Activated naive CD4-positive, alpha-beta T cell treated with anti-CD3 and anti-CD28 coated beads, Interleukin-2, amount 50 U/mL, for 24 hours (primary cell): ENCODE data around the gene MTF1.
"Not testable (repeated sequence)": the region's sequence is repeated elsewhere in the genome, so short reads cannot be mapped to it uniquely, and the experiment has no call there.

Experiments used
- H3K27ac Mint-ChIP-seq: one replicate; pipeline ENCODE4 v1.8.0; 2021; ENCODE audit warnings: mild to moderate bottlenecking, mixed read lengths
- H3K27me3 Mint-ChIP-seq: one replicate; pipeline ENCODE4 v1.8.0; 2021; ENCODE audit warnings: mixed read lengths
- H3K36me3 Mint-ChIP-seq: one replicate; pipeline ENCODE4 v1.8.0; 2021; ENCODE audit warnings: mixed read lengths
- H3K4me1 Mint-ChIP-seq: one replicate; pipeline ENCODE4 v1.8.0; 2021; ENCODE audit warnings: mixed read lengths
- H3K4me3 Mint-ChIP-seq: one replicate; pipeline ENCODE4 v1.8.0; 2021; ENCODE audit warnings: mild to moderate bottlenecking, mixed read lengths
- H3K9me3 Mint-ChIP-seq: one replicate; pipeline ENCODE4 v1.8.0; 2021; ENCODE audit warnings: mixed read lengths

Gene MTF1

GRCh38 chr1:37859507-37860345 is at the start of gene MTF1:
Gene MTF1 (minus strand): TSS chr1:37859592. CDS start chr1:37857658, 1,934 bp downstream.
- H3K4me1 Mint-ChIP-seq = peaks cover 34% of the 10 kb centered on the region
- peak within 1 kb of the TSS; percentile 97 for H3K4me3 Mint-ChIP-seq
- H3K9me3 Mint-ChIP-seq = no peaks in the 10 kb centered on the region
- peak within 1 kb of the TSS; percentile 98 for H3K27ac Mint-ChIP-seq
- H3K36me3 Mint-ChIP-seq = peaks cover 10% of the 10 kb centered on the region
- no peaks in the 10 kb centered on the region for H3K27me3 Mint-ChIP-seq

DNA sequence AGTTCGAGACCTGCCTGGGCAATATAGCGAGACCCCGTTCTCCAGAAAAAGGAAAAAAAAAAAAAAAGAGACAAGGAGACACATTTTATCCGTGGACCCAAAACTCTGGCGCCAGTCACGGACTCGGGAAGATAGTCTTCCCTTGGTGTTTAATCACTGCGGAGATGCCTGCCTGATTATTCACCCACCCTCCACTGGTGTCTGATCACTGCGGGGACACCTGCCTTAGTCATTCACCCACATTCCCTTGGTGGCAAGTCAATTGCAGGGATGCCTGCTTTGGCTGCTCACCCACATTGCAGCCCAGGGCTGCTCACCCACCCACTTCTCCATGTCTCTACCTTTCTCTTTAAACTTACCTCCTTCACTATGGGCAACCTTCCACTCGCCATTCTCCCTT is 49.1 kb upstream of the MTF1 start:
- H3K4me1 Mint-ChIP-seq, H3K27ac Mint-ChIP-seq, H3K9me3 Mint-ChIP-seq, H3K27me3 Mint-ChIP-seq, H3K4me3 Mint-ChIP-seq: not testable (repeated sequence)
- peaks cover 29% of the 10 kb centered on the region for H3K36me3 Mint-ChIP-seq

DNA sequence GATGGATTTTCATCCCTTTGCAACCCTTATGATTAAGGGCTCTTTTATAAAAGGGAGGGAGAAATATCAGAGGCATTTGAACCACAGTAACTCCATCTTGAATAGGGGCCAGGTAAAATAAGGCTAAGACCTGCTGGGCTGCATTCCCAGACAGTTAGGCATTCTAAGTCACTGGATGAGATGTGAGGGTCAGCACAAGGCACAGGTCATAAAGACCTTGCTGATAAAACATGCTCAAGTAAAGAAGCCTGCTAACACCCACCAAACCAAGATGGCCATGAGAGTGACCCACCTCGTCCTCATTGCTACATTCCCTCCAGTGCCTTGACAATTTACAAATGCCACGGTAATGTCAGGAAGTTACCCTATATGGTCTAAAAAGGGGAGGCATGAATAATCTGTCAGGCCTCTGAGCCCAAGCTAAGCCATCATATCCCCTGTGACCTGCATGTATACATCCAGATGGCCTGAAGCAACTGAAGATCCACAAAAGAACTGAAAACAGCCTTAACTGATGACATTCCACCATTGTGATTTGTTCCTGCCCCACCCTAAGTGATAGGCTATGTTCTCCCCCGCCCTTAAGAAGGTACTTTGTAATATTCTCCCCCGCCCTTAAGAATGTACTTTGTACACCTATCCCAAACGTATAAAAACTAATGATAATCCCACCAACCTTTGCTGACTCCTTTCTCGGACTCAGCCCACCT is 48.2 kb upstream of the MTF1 start:
- H3K9me3 Mint-ChIP-seq, H3K4me3 Mint-ChIP-seq: not testable (repeated sequence)

DNA sequence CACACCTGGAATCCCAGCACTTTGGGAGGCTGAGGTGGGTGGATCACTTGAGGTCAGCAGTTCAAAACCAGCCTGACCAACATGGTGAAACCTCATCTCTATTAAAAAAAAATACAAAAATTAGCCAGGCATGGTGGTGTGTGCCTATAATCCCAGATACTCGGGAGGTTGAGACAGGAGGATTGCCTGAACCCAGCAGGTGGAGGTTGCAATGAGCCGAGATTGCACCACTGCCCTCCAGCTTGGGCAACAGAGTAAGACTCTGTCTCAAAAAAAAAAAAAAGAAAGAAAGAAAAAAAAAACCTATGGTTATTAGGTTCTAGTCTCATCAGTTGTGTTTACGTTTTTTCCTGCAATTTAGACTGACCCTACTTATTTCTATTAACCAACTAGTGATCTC is 47.2 kb upstream of the MTF1 start:
- H3K9me3 Mint-ChIP-seq, H3K4me1 Mint-ChIP-seq, H3K27me3 Mint-ChIP-seq, H3K4me3 Mint-ChIP-seq, H3K27ac Mint-ChIP-seq: not testable (repeated sequence)
- H3K36me3 Mint-ChIP-seq = peaks cover 30% of the 10 kb centered on the region

More for the DNA sequence above, 48.2 kb upstream of the MTF1 start:
- not testable (repeated sequence) for H3K27me3 Mint-ChIP-seq, H3K4me1 Mint-ChIP-seq
- H3K27ac Mint-ChIP-seq = peak overlapping the region; percentile 15
- H3K36me3 Mint-ChIP-seq = peaks cover 29% of the 10 kb centered on the region

DNA sequence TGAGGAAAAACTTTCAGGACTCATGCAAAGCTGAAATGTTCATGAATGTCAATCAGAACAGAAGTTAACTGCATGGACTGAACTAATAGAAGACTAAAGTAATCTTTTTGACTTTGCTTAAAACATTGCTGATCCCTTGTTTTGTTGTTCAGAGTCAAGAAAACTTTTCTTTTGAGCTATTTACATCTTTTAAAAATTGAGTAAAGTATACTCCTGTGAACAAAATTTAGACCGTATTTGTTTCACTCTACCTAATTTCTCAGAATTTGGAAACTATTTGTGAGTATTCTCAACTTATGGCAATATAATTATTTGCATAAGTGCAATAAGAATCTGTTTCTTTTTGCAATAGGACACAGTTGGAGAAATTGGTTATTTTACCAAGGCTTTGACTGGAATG is 46.3 kb upstream of the MTF1 start:
- H3K36me3 Mint-ChIP-seq = peaks cover 32% of the 10 kb centered on the region

GRCh38 chr1:37903921-37904320 is 44.5 kb upstream of the MTF1 start:
- H3K27ac Mint-ChIP-seq, H3K27me3 Mint-ChIP-seq, H3K9me3 Mint-ChIP-seq, H3K4me3 Mint-ChIP-seq: not testable (repeated sequence)
- Mint-ChIP-seq H3K4me1 (peaks cover 12% of the 10 kb centered on the region), H3K36me3 (peaks cover 24% of the 10 kb centered on the region)

More for the DNA sequence above, 46.3 kb upstream of the MTF1 start:
- H3K9me3 Mint-ChIP-seq = no peaks in the 10 kb centered on the region
- no peaks in the 10 kb centered on the region for H3K27me3 Mint-ChIP-seq
- H3K4me3 Mint-ChIP-seq = no peak overlapping the region
- peaks cover 14% of the 10 kb centered on the region for H3K4me1 Mint-ChIP-seq
- H3K27ac Mint-ChIP-seq = no peak overlapping the region

GRCh38 chr1:37902983-37903382 is 43.6 kb upstream of the MTF1 start:
- no peaks in the 10 kb centered on the region for H3K27me3 Mint-ChIP-seq
- no peak overlapping the region for H3K4me3 Mint-ChIP-seq
- peaks cover 9% of the 10 kb centered on the region for H3K4me1 Mint-ChIP-seq
- H3K27ac Mint-ChIP-seq = no peak overlapping the region
- H3K36me3 Mint-ChIP-seq = peaks cover 15% of the 10 kb centered on the region
- no peaks in the 10 kb centered on the region for H3K9me3 Mint-ChIP-seq

GRCh38 chr1:37901893-37902225 is 42.5 kb upstream of the MTF1 start:
- Mint-ChIP-seq H3K4me1 (peaks cover 9% of the 10 kb centered on the region), H3K36me3 (peaks cover 7% of the 10 kb centered on the region), H3K9me3 (no peaks in the 10 kb centered on the region), H3K27ac (peak overlapping the region; percentile 73), H3K4me3 (no peak overlapping the region), H3K27me3 (no peaks in the 10 kb centered on the region)

- Mint-ChIP-seq H3K27ac (peak overlapping the region; percentile 73), H3K9me3 (no peaks in the 10 kb centered on the region), H3K27me3 (no peaks in the 10 kb centered on the region), H3K4me1 (peaks cover 9% of the 10 kb centered on the region), H3K4me3 (no peak overlapping the region), H3K36me3 (peaks cover 7% of the 10 kb centered on the region)
Observed at GRCh38 chr1:37901191-37901892, 42.0 kb upstream of the MTF1 start.

GRCh38 chr1:37897563-37897962 is 38.2 kb upstream of the MTF1 start:
- H3K36me3 Mint-ChIP-seq, H3K4me3 Mint-ChIP-seq, H3K9me3 Mint-ChIP-seq, H3K27ac Mint-ChIP-seq, H3K4me1 Mint-ChIP-seq, H3K27me3 Mint-ChIP-seq: not testable (repeated sequence)

GRCh38 chr1:37893673-37894072 is 34.3 kb upstream of the MTF1 start:
- peaks cover 7% of the 10 kb centered on the region for H3K4me1 Mint-ChIP-seq
- no peaks in the 10 kb centered on the region for H3K9me3 Mint-ChIP-seq
- no peak overlapping the region for H3K4me3 Mint-ChIP-seq
- peaks cover 3% of the 10 kb centered on the region for H3K36me3 Mint-ChIP-seq
- no peak overlapping the region for H3K27ac Mint-ChIP-seq
- H3K27me3 Mint-ChIP-seq = no peaks in the 10 kb centered on the region

DNA sequence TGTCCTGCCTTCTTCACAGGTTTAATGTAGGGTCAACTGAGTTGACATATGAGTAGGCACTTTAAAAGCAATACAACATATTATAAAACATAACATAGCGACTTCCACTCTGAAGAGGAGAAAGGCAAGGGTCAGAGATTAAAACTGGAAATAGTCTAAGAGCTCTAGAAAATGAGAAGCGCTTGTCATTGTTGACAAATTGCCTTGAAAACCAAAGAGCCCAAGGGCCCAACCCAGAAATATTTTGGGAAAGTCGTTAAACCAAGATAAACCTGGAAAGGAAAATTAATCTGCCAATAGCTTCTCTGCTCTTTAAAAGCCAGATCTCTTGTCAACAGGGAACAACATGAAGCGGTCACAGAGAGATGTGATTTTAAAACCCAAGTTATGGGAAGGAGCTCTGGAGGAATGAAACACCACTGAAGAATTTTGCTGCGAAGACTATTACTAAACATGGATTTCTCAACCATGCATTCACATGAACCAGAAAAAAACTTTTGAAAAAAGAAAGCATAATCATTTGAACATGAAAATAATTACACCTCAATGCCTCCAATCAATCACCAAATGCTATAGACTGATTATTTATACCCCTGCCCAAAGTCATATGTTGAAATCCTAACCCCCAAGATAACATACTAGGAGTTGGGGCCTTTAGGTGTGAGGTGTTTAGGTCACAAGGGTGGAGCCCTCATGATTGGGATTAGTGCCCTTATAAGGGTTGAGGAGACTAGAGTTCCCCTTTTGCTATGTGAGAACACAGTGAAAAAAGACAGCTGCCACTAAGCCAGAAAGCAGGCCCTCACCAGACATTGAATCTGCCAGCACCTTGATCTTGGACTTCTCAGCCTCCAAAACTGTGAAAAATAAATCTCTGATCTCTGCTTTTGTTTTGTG is 33.0 kb upstream of the MTF1 start:
- Mint-ChIP-seq H3K27me3 (no peaks in the 10 kb centered on the region), H3K27ac (peak overlapping the region; percentile 46), H3K4me1 (peaks cover 7% of the 10 kb centered on the region), H3K4me3 (no peak overlapping the region), H3K36me3 (peaks cover 12% of the 10 kb centered on the region), H3K9me3 (no peaks in the 10 kb centered on the region)

GRCh38 chr1:37890378-37891014 is 31.1 kb upstream of the MTF1 start:
- Mint-ChIP-seq H3K4me1 (peaks cover 7% of the 10 kb centered on the region), H3K27ac (no peak overlapping the region), H3K27me3 (no peaks in the 10 kb centered on the region), H3K9me3 (no peaks in the 10 kb centered on the region), H3K36me3 (peaks cover 14% of the 10 kb centered on the region), H3K4me3 (no peak overlapping the region)

DNA sequence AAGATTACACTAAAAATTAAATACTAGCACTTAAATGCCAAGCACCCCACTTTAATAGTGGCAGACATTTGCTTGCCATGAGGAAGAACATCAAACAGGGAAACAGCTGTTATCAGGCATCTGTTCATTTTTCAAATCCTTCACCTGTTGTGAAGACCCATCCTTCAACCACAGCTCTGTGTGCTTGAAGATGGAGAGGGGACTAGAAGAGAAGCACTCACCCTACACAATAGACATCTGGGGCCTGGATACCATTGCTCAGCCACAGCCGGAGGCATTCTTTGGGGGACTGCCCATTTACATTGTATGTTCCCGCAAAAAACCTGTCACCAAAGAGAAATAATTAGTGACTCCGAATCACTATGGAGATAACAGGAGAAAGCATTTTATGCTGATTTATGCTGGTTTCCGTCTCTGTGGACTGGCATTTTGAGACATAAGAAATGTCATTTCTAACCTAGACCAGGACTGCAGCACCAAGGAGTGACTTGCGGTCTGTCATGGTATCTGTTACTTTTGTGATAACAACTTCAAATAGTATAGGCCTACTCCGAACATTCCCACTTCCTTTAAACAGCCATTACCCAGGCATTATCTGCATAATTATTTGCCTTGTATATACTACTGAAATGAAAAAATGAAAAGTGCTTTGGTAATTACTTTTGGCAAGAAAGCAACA is 28.8 kb upstream of the MTF1 start:
- H3K9me3 Mint-ChIP-seq = no peaks in the 10 kb centered on the region
- peaks cover 14% of the 10 kb centered on the region for H3K36me3 Mint-ChIP-seq
- H3K4me1 Mint-ChIP-seq = peaks cover 20% of the 10 kb centered on the region
- no peak overlapping the region for H3K27ac Mint-ChIP-seq
- no peak overlapping the region for H3K4me3 Mint-ChIP-seq
- H3K27me3 Mint-ChIP-seq = no peaks in the 10 kb centered on the region
